Glutamatergic neuron (in vitro differentiated cells): ENCODE measurements around the gene C6orf163. TPM values are rescaled to one million over a fixed set of nuclear protein-coding genes. Genes with fewer than 3 reads are reported as not detected.

Experiments
- DNase-seq: peaks from one replicate; pipeline ENCODE4 v3.0.0; 2022
- H3K27ac Mint-ChIP-seq: one replicate; pipeline ENCODE4 v1.8.0; 2020; ENCODE audit warnings: mild to moderate bottlenecking, mixed read lengths, inconsistent platforms; ENCODE audit not compliant: unreplicated experiment
- H3K27me3 Mint-ChIP-seq: one replicate; pipeline ENCODE4 v1.8.0; 2020; ENCODE audit warnings: mild to moderate bottlenecking, moderate library complexity, mixed read lengths, inconsistent platforms; ENCODE audit not compliant: unreplicated experiment
- H3K36me3 Mint-ChIP-seq: one replicate; pipeline ENCODE4 v1.8.0; 2020; ENCODE audit warnings: mild to moderate bottlenecking, mixed read lengths, inconsistent platforms; ENCODE audit not compliant: unreplicated experiment
- H3K4me1 Mint-ChIP-seq: one replicate; pipeline ENCODE4 v1.8.0; 2020; ENCODE audit warnings: mild to moderate bottlenecking, low read depth, mixed read lengths, inconsistent platforms; ENCODE audit not compliant: unreplicated experiment
- H3K4me3 Mint-ChIP-seq: one replicate; pipeline ENCODE4 v1.8.0; 2020; ENCODE audit warnings: mild to moderate bottlenecking, mixed read lengths, inconsistent platforms; ENCODE audit not compliant: unreplicated experiment
- H3K9me3 Mint-ChIP-seq: one replicate; pipeline ENCODE4 v1.8.0; 2020; ENCODE audit warnings: mild to moderate bottlenecking, moderate library complexity, mixed read lengths, inconsistent platforms; ENCODE audit not compliant: unreplicated experiment
- CTCF ChIP-seq: fragments of 200-600 bp; sonication (generic); IDR thresholded peaks from one replicate; pipeline ENCODE4 v1.5.0; 2021; ENCODE audit not compliant: partially characterized antibody, unreplicated experiment
- total RNA-seq: library from RNA; stranded (reverse); fragmentation: NEBNext Ultra II Directional; extraction: Animal tissue kit (Norgen Biotek cat#: 25700); gene quantifications from one replicate; pipeline ENCODE4 v1.2.1, GENCODE V29; 2021; ENCODE audit not compliant: unreplicated experiment

The C6orf163 gene
- total RNA-seq, 1 donor from 2014 or later = 8.2 TPM

GRCh38 chr6:87341899-87342298 is 2.7 kb upstream of the C6orf163 start:
- no peak overlapping the region for H3K27ac Mint-ChIP-seq
- no peak overlapping the region for H3K4me3 Mint-ChIP-seq
- H3K4me1 Mint-ChIP-seq = peaks cover 11% of the 10 kb centered on the region
- DNase-seq = no peak
- peaks cover 1% of the 10 kb centered on the region for H3K27me3 Mint-ChIP-seq
- no peak for TF ChIP-seq CTCF
- peaks cover 2% of the 10 kb centered on the region for H3K9me3 Mint-ChIP-seq
- no peaks in the 10 kb centered on the region for H3K36me3 Mint-ChIP-seq

- no peak for DNase-seq
- H3K27me3 Mint-ChIP-seq = peaks cover 1% of the 10 kb centered on the region
- H3K4me3 Mint-ChIP-seq = no peak overlapping the region
- no peak overlapping the region for H3K27ac Mint-ChIP-seq
- H3K36me3 Mint-ChIP-seq = no peaks in the 10 kb centered on the region
- TF ChIP-seq CTCF = no peak
- peaks cover 2% of the 10 kb centered on the region for H3K9me3 Mint-ChIP-seq
- H3K4me1 Mint-ChIP-seq = peaks cover 16% of the 10 kb centered on the region
Measured at GRCh38 chr6:87342829-87343228, 1.8 kb upstream of the C6orf163 start.

- DNase-seq = no peak
- Mint-ChIP-seq H3K9me3 (peaks cover 2% of the 10 kb centered on the region), H3K27ac (no peak overlapping the region), H3K27me3 (peaks cover 1% of the 10 kb centered on the region), H3K4me1 (peaks cover 16% of the 10 kb centered on the region), H3K36me3 (no peaks in the 10 kb centered on the region), H3K4me3 (no peak overlapping the region)
- no peak for TF ChIP-seq CTCF
Measured at GRCh38 chr6:87346700-87347099, 2.1 kb downstream of the C6orf163 start.

- Mint-ChIP-seq H3K4me3 (no peak overlapping the region), H3K36me3 (no peaks in the 10 kb centered on the region), H3K27me3 (no peaks in the 10 kb centered on the region), H3K27ac (no peak overlapping the region), H3K4me1 (peaks cover 14% of the 10 kb centered on the region), H3K9me3 (no peaks in the 10 kb centered on the region)
- DNase-seq = no peak
- no peak for TF ChIP-seq CTCF
Measured at GRCh38 chr6:87349896-87350295, 5.3 kb downstream of the C6orf163 start.

GRCh38 chr6:87350516-87350915 is 5.9 kb downstream of the C6orf163 start:
- H3K4me3 Mint-ChIP-seq = no peak overlapping the region
- H3K27me3 Mint-ChIP-seq = no peaks in the 10 kb centered on the region
- no peaks in the 10 kb centered on the region for H3K9me3 Mint-ChIP-seq
- H3K4me1 Mint-ChIP-seq = peaks cover 14% of the 10 kb centered on the region
- TF ChIP-seq CTCF = no peak
- DNase-seq = no peak
- no peak overlapping the region for H3K27ac Mint-ChIP-seq
- H3K36me3 Mint-ChIP-seq = no peaks in the 10 kb centered on the region
